H1 (cell line): ENCODE data around the gene GPR176. TPM values are rescaled to one million over a fixed set of nuclear protein-coding genes. Genes with fewer than 3 reads are reported as not detected.

ENCODE experiments used
- CTCF ChIA-PET: fragments of 300-600 bp; sonication (Branson Sonifier 250); formaldehyde crosslinking; loops from one replicate; lab custom pipeline; 2021; ENCODE audit not compliant: partially characterized antibody; lab: Charles Lee
- POLR2A ChIA-PET: fragments of 300-600 bp; sonication (Branson Sonifier 250); formaldehyde crosslinking; loops from one replicate; lab custom pipeline; 2021; ENCODE audit warnings: inconsistent platforms; ENCODE audit not compliant: partially characterized antibody; lab: Charles Lee
- DNase-seq, 2 experiments: peaks; one replicate each; pipeline versions ENCODE4 v3.0.0 to v3.0.0-alpha.2; 2010 to 2022; ENCODE audit warnings: low spot score in 2 of 2, low read depth in 1 of 2, mixed read lengths in 1 of 2
- FAIRE-seq: peaks from 2 replicates; lab custom pipeline; 2011; peaks lifted over from hg19 to GRCh38; lab: Jason Lieb, UNC
- H2AFZ ChIP-seq: 2 replicates; pipeline ENCODE4 v1.8.1; 2012; ENCODE audit warnings: low read length, inconsistent platforms
- H2AK5ac ChIP-seq: 2 replicates; pipeline ENCODE4 v1.6.1; 2013; ENCODE audit warnings: low read depth, low read length
- H2BK120ac ChIP-seq: replicated peaks from 2 replicates; pipeline ENCODE3; 2013; ENCODE audit warnings: low read depth, low read length, inconsistent platforms
- H2BK12ac ChIP-seq: 2 replicates; pipeline ENCODE4 v1.6.1; 2013; ENCODE audit warnings: low read depth, low read length
- H2BK15ac ChIP-seq: 2 replicates; pipeline ENCODE4 v1.6.1; 2013; ENCODE audit warnings: low read length
- H2BK20ac ChIP-seq: 2 replicates; pipeline ENCODE4 v1.6.1; 2013; ENCODE audit warnings: low read length
- H2BK5ac ChIP-seq: 2 replicates; pipeline ENCODE4 v1.6.1; 2013; ENCODE audit warnings: low read depth, low read length
- H3K14ac ChIP-seq: 2 replicates; pipeline ENCODE4 v1.6.1; 2013; ENCODE audit warnings: inconsistent platforms; ENCODE audit not compliant: insufficient read length
- H3K18ac ChIP-seq: 2 replicates; pipeline ENCODE4 v1.6.1; 2013; ENCODE audit warnings: low read length; ENCODE audit errors: extremely low read depth
- H3K23ac ChIP-seq: 2 replicates; pipeline ENCODE4 v1.6.1; 2013; ENCODE audit warnings: inconsistent platforms; ENCODE audit not compliant: insufficient read length
- H3K23me2 ChIP-seq: 2 replicates; pipeline ENCODE4 v1.6.1; 2013; ENCODE audit warnings: low read depth, low read length
- H3K27ac ChIP-seq: 2 replicates; pipeline ENCODE4 v1.6.1; 2011; ENCODE audit warnings: low read depth, low read length, inconsistent platforms
- H3K27me3 ChIP-seq, 4 experiments: replicated peaks in 1 of 4; 1 replicate in 1 of 4; 2 replicates in 3 of 4; pipeline versions ENCODE4 v1.6.1 to v1.8.1; 2011 to 2013; ENCODE audit warnings: low read length in 3 of 4, mild to moderate bottlenecking in 3 of 4, inconsistent platforms in 2 of 4, mixed read lengths in 2 of 4, moderate library complexity in 1 of 4; ENCODE audit not compliant: control insufficient read depth in 3 of 4, insufficient read depth in 3 of 4; ENCODE audit errors: extremely low read depth in 1 of 4
- H3K36me3 ChIP-seq, 4 experiments: 2 replicates each; pipeline versions ENCODE4 v1.6.1 to v1.8.1; 2011 to 2013; ENCODE audit warnings: mild to moderate bottlenecking in 4 of 4, low read length in 3 of 4, moderate library complexity in 2 of 4, control low read depth in 1 of 4, inconsistent platforms in 1 of 4; ENCODE audit not compliant: insufficient read depth in 4 of 4, control insufficient read depth in 2 of 4
- H3K4ac ChIP-seq: replicated peaks from 2 replicates; pipeline ENCODE3; 2013; ENCODE audit warnings: low read length, low read depth, mixed read lengths, inconsistent platforms; ENCODE audit not compliant: insufficient read length
- H3K4me1 ChIP-seq, 4 experiments: replicated peaks in 1 of 4; 1 replicate in 1 of 4; 2 replicates in 3 of 4; pipeline versions ENCODE4 v1.6.1 to v1.8.1; 2011 to 2013; ENCODE audit warnings: low read length in 3 of 4, inconsistent platforms in 2 of 4, mixed read lengths in 1 of 4; ENCODE audit not compliant: insufficient read depth in 4 of 4, control insufficient read depth in 3 of 4
- H3K4me2 ChIP-seq, 2 experiments: 2 replicates each; pipeline versions ENCODE4 v1.6.1 to v1.8.1; 2011 to 2013; ENCODE audit warnings: low read depth in 2 of 2, low read length in 2 of 2, control low read depth in 1 of 2, inconsistent platforms in 1 of 2, mild to moderate bottlenecking in 1 of 2; ENCODE audit not compliant: insufficient read depth in 1 of 2
- H3K4me3 ChIP-seq, 4 experiments: fragments of 200-600, 300-600 bp in 1 of 4; sonication (generic), shearing (Covaris generic), sonication (Bioruptor Twin) in 1 of 4; 2 replicates each; pipeline versions ENCODE4 v1.5.1 to v1.8.1; 2011 to 2016; ENCODE audit warnings: low read length in 4 of 4, low read depth in 3 of 4, control low read depth in 2 of 4, inconsistent platforms in 2 of 4, mild to moderate bottlenecking in 2 of 4, mixed read lengths in 1 of 4, moderate library complexity in 1 of 4; ENCODE audit not compliant: insufficient read depth in 2 of 4; ENCODE audit errors: extremely low read depth in 1 of 4
- H3K56ac ChIP-seq: replicated peaks from 2 replicates; pipeline ENCODE3; 2013; ENCODE audit warnings: low read depth, mild to moderate bottlenecking, mixed read lengths, low read length, inconsistent platforms; ENCODE audit not compliant: insufficient read length
- H3K79me1 ChIP-seq: 2 replicates; pipeline ENCODE4 v1.6.1; 2013; ENCODE audit warnings: low read depth, low read length, control low read depth
- H3K79me2 ChIP-seq, 2 experiments: 2 replicates each; pipeline versions ENCODE4 v1.6.1 to v1.8.1; 2012 to 2013; ENCODE audit warnings: low read length in 2 of 2, mild to moderate bottlenecking in 2 of 2, inconsistent platforms in 1 of 2; ENCODE audit not compliant: insufficient read depth in 2 of 2, control insufficient read depth in 1 of 2
- H3K9ac ChIP-seq, 4 experiments: replicated peaks in 1 of 4; 1 replicate in 1 of 4; 2 replicates in 3 of 4; pipeline versions ENCODE4 v1.6.1 to v1.8.1; 2011 to 2013; ENCODE audit warnings: low read depth in 3 of 4, low read length in 3 of 4, control low read depth in 2 of 4, mild to moderate bottlenecking in 2 of 4, moderate library complexity in 2 of 4, inconsistent platforms in 1 of 4; ENCODE audit errors: extremely low read depth in 1 of 4
- H3K9me3 ChIP-seq, 2 experiments: 2 replicates each; pipeline versions ENCODE4 v1.6.1 to v1.8.1; 2012 to 2013; ENCODE audit warnings: mild to moderate bottlenecking in 2 of 2, moderate library complexity in 2 of 2, control low read depth in 1 of 2, inconsistent platforms in 1 of 2, low read depth in 1 of 2, low read length in 1 of 2, mixed read lengths in 1 of 2; ENCODE audit not compliant: insufficient read depth in 2 of 2
- H4K20me1 ChIP-seq, 2 experiments: replicated peaks in 1 of 2; 2 replicates each; pipeline versions ENCODE3 to v1.8.1; 2011 to 2013; ENCODE audit warnings: inconsistent platforms in 2 of 2, low read length in 2 of 2, mild to moderate bottlenecking in 1 of 2; ENCODE audit not compliant: insufficient read depth in 2 of 2, control insufficient read depth in 1 of 2
- H4K5ac ChIP-seq: 2 replicates; pipeline ENCODE4 v1.6.1; 2013; ENCODE audit warnings: low read length, low read depth, mixed read lengths, inconsistent platforms; ENCODE audit not compliant: insufficient read length
- H4K8ac ChIP-seq: 2 replicates; pipeline ENCODE4 v1.8.0; 2013; ENCODE audit warnings: mild to moderate bottlenecking, moderate library complexity, low read length, inconsistent platforms; ENCODE audit not compliant: insufficient read depth; ENCODE audit errors: extremely low read depth
- H4K91ac ChIP-seq: replicated peaks from 2 replicates; pipeline ENCODE3; 2013; ENCODE audit warnings: low read length, mixed read lengths, inconsistent platforms; ENCODE audit not compliant: insufficient read length
- ASH2L ChIP-seq: fragments of 200-600, 300-600 bp; sonication (generic); IDR thresholded peaks from one replicate; pipeline ENCODE4 v1.7.1; 2017; ENCODE audit warnings: low read length
- ATF2 ChIP-seq: IDR thresholded peaks from 2 replicates; pipeline ENCODE4 v1.6.1; 2012; ENCODE audit warnings: low read length, inconsistent platforms
- BACH1 ChIP-seq: IDR thresholded peaks from 2 replicates; pipeline ENCODE4 v1.6.1; 2012; ENCODE audit warnings: low read length, improper control_type of control experiment
- CREB1 ChIP-seq: IDR thresholded peaks from 2 replicates; pipeline ENCODE4 v1.6.1; 2012; ENCODE audit warnings: inconsistent platforms
- FOSL1 ChIP-seq: IDR thresholded peaks from 2 replicates; pipeline ENCODE4 v1.6.1; 2011; ENCODE audit warnings: mild to moderate bottlenecking, low read depth, low read length, moderate library complexity; ENCODE audit not compliant: insufficient read depth
- GABPA ChIP-seq: IDR thresholded peaks from 2 replicates; pipeline ENCODE4 v1.6.1; 2011; ENCODE audit warnings: mild to moderate bottlenecking, low read length, moderate library complexity, borderline replicate concordance; ENCODE audit not compliant: insufficient read depth
- HDAC2 ChIP-seq, 2 experiments: fragments of 300-600 bp in 1 of 2; sonication (generic) in 1 of 2; IDR thresholded peaks; 2 replicates each; pipeline ENCODE4 v1.6.1; 2011 to 2012; ENCODE audit warnings: low read depth in 2 of 2, low read length in 2 of 2, mild to moderate bottlenecking in 2 of 2, moderate library complexity in 2 of 2, borderline replicate concordance in 1 of 2, inconsistent platforms in 1 of 2
- MAFK ChIP-seq: IDR thresholded peaks from 2 replicates; pipeline ENCODE4 v1.6.1; 2012; ENCODE audit warnings: low read depth, mild to moderate bottlenecking, improper control_type of control experiment, low read length
- RAD21 ChIP-seq, 2 experiments: IDR thresholded peaks in 1 of 2; conservative IDR thresholded peaks in 1 of 2; 2 replicates each; pipeline ENCODE4 v1.6.1; 2011; ENCODE audit warnings: low read depth in 2 of 2, low read length in 2 of 2, improper control_type of control experiment in 1 of 2, inconsistent platforms in 1 of 2, mild to moderate bottlenecking in 1 of 2, moderate library complexity in 1 of 2
- SP1 ChIP-seq: IDR thresholded peaks from 2 replicates; pipeline ENCODE4 v1.6.1; 2011; ENCODE audit warnings: low read depth, low read length
- TAF1 ChIP-seq: IDR thresholded peaks from 2 replicates; pipeline ENCODE4 v1.6.1; 2011; ENCODE audit warnings: mild to moderate bottlenecking, low read depth, low read length
- TAF7 ChIP-seq: optimal IDR thresholded peaks from 2 replicates; pipeline ENCODE3; 2011; ENCODE audit warnings: low read depth, mild to moderate bottlenecking, inconsistent platforms, low read length, moderate library complexity, borderline replicate concordance
- WGBS, 2 experiments: shearing (Covaris generic) in 1 of 2; methylation state at CpG; one replicate each; pipeline versions ENCODE4 v1.1.6 to v1.1.7; 2013 to 2015; ENCODE audit warnings: low lambda C conversion rate in 2 of 2, mixed read lengths in 2 of 2, inconsistent platforms in 1 of 2, low coverage in 1 of 2, missing lambda C conversion rate in 1 of 2; ENCODE audit not compliant: insufficient replicate concordance in 2 of 2, insufficient coverage in 1 of 2, insufficient read length in 1 of 2; ENCODE audit errors: extremely low coverage in 1 of 2, missing lambda C conversion rate in 1 of 2; 5-methylcytosine and 5-hydroxymethylcytosine counted together
- polyA plus RNA-seq, 7 experiments: library from polyadenylated mRNA; depleted of rRNA in 3 of 7; stranded (reverse) in 5 of 7; unstranded in 2 of 7; fragments of >200 nt in 5 of 7; fragments of 200-250 nt in 2 of 7; gene quantifications; 1 replicate in 5 of 7; 2 replicates in 1 of 7; 4 replicates in 1 of 7; pipeline versions ENCODE4 v1.2.1 to v1.2.3, GENCODE V29; 2011 to 2013; ENCODE audit warnings: missing spikeins in 2 of 7, mixed read lengths in 2 of 7
- total RNA-seq: library from RNA; stranded (reverse); fragmentation: NEBNext Ultra II Directional; extraction: Animal tissue kit (Norgen Biotek cat#: 25700); gene quantifications from 2 replicates; pipeline ENCODE4 v1.2.1, GENCODE V29; 2021

Gene GPR176
- total and polyA plus RNA-seq, 2 of the 8 experiments (the other 6 are each of a cell fraction or from before 2014, with no cell fraction given): 190 to 281 TPM

- H2AK5ac ChIP-seq: no peak overlapping the region
- no peak overlapping the region for H3K23ac ChIP-seq
- no peak overlapping the region for H3K14ac ChIP-seq
- H4K91ac ChIP-seq: no peak overlapping the region
- H3K4ac ChIP-seq: no peak overlapping the region
- peaks cover 0 to 16% (median 0%) of the 10 kb centered on the region in 4 experiments; a peak in 2 of 8 replicates for H3K36me3 ChIP-seq
- ChIA-PET CTCF (interaction anchor here (0.6 to 1.5 kb wide), 11 partner anchors 8 to 103 kb away, joined by 3 to 6 read pairs (median 3); no protein-coding TSS in a partner anchor), POLR2A (interaction anchor here (0.6 to 2.9 kb wide), 4 partner anchors 9 to 254 kb away, joined by 3 to 8 read pairs (median 5); no protein-coding TSS in a partner anchor)
- WGBS, 2 experiments: 85% methylated on average over 2 of the region's 2 CpGs; no CpG with 5 or more reads in 1 of the 2 experiments
- no peak overlapping the region for H2BK15ac ChIP-seq
- no peak overlapping the region for H3K4me3 ChIP-seq
- H2BK5ac ChIP-seq: no peak overlapping the region
- H2BK20ac ChIP-seq: no peak overlapping the region
- H2BK120ac ChIP-seq: no peak overlapping the region
- peaks cover 13 to 100% of the 10 kb centered on the region in 2 experiments; a peak in 3 of 4 replicates for H3K79me2 ChIP-seq
- H2AFZ ChIP-seq: no peak overlapping the region
- no peak overlapping the region for H2BK12ac ChIP-seq
- no peaks in the 10 kb centered on the region for H3K23me2 ChIP-seq
- H3K79me1 ChIP-seq: peaks cover 7% of the 10 kb centered on the region
- no peaks in the 10 kb centered on the region for H3K27me3 ChIP-seq
- H3K9me3 ChIP-seq: 0 out of 4 replicates have a peak, but pooled peaks cover 3% of the 10 kb centered on the region in 2 experiments
- no peak overlapping the region for H3K9ac ChIP-seq
- peaks cover 8% of the 10 kb centered on the region in 2 experiments for H4K20me1 ChIP-seq
- no peak for DNase-seq
- H3K27ac ChIP-seq: no peak overlapping the region
- peaks cover 0 to 17% (median 4%) of the 10 kb centered on the region in 4 experiments; a peak in 3 of 7 replicates for H3K4me1 ChIP-seq
- FAIRE-seq: no peak
- H4K8ac ChIP-seq: no peak overlapping the region
- H3K4me2 ChIP-seq: no peak overlapping the region
- H4K5ac ChIP-seq: no peak overlapping the region
- no peak overlapping the region for H3K18ac ChIP-seq
- no peak overlapping the region for H3K56ac ChIP-seq
- TF ChIP-seq TAF1: no peak
- no peak for TF ChIP-seq HDAC2 (IDR thresholded peaks at IDR 0.05; ENCODE audit: borderline replicate concordance in 1 of 2, low read depth in 2 of 2, low read length in 2 of 2)
- no peak for TF ChIP-seq TAF7
- TF ChIP-seq GABPA: no peak
- no peak for TF ChIP-seq ATF2
- no peak for TF ChIP-seq SP1
- no peak for TF ChIP-seq CREB1
- TF ChIP-seq FOSL1: no peak
- no peak for TF ChIP-seq MAFK
- TF ChIP-seq BACH1: no peak
- TF ChIP-seq RAD21 (IDR thresholded peaks at IDR 0.05 in 1 of 2, conservative IDR thresholded peaks at IDR 0.05 in 1 of 2; ENCODE audit: low read depth in 2 of 2, low read length in 2 of 2): no peak
- TF ChIP-seq ASH2L: no peak
These were observed 93.1 kb downstream of the GPR176 start for GRCh38 chr15:39826975-39827374.
